K562 (cell line): ENCODE results near the gene DGAT2. TPM values are rescaled to one million over a fixed set of nuclear protein-coding genes. Genes with fewer than 3 reads are reported as not detected.

ENCODE experiments used
- ARID4B ChIP-seq: sonication (generic); formaldehyde crosslinking; IDR thresholded peaks from 2 replicates; pipeline ENCODE4 v1.8.0; 2022; ENCODE audit warnings: mild to moderate bottlenecking, missing genetic modification reagents
- ARNT ChIP-seq, 2 experiments: fragments of 450-650 bp; IDR thresholded peaks; 2 replicates each; pipeline ENCODE4 v1.6.1; 2016; ENCODE audit warnings: mild to moderate bottlenecking in 1 of 2
- CHD1 ChIP-seq: fragments of 200-600 bp; sonication (generic); IDR thresholded peaks from one replicate; pipeline ENCODE4 v1.6.1; 2012; ENCODE audit warnings: mild to moderate bottlenecking, moderate library complexity, low read length, inconsistent platforms
- CREB1 ChIP-seq, 2 experiments: sonication (generic) in 1 of 2; formaldehyde crosslinking in 1 of 2; IDR thresholded peaks; 2 replicates each; pipeline versions ENCODE4 v1.6.1 to v1.8.0; 2012 to 2022; ENCODE audit warnings: inconsistent platforms in 1 of 2, mild to moderate bottlenecking in 1 of 2, missing genetic modification reagents in 1 of 2, moderate library complexity in 1 of 2
- DDX20 ChIP-seq: fragments of 450-650 bp; IDR thresholded peaks from 2 replicates; pipeline ENCODE4 v1.6.1; 2016; ENCODE audit warnings: missing genetic modification characterization, low read depth, mild to moderate bottlenecking, missing compliant biosample characterization, moderate library complexity
- ELF2 ChIP-seq: fragments of 250-450 bp; sonication (Bioruptor Pico); IDR thresholded peaks from 2 replicates; pipeline ENCODE4 v1.5.0; 2021; ENCODE audit warnings: mild to moderate bottlenecking
- EWSR1 ChIP-seq: fragments of 450-650 bp; IDR thresholded peaks from 2 replicates; pipeline ENCODE4 v1.6.1; 2018; ENCODE audit warnings: borderline replicate concordance, mild to moderate bottlenecking, low read depth, moderate library complexity; ENCODE audit not compliant: partially characterized antibody
- GATAD2A ChIP-seq: fragments of 450-650 bp; IDR thresholded peaks from 2 replicates; pipeline ENCODE4 v1.6.1; 2017
- HDAC3 ChIP-seq: fragments of 450-650 bp; IDR thresholded peaks from 2 replicates; pipeline ENCODE4 v1.6.1; 2018; ENCODE audit warnings: borderline replicate concordance, mild to moderate bottlenecking, moderate library complexity; ENCODE audit not compliant: partially characterized antibody
- HES1 ChIP-seq: fragments of 450-650 bp; IDR thresholded peaks from 2 replicates; pipeline ENCODE4 v1.6.1; 2016; ENCODE audit warnings: low read depth, mild to moderate bottlenecking, moderate library complexity
- JUND ChIP-seq, 2 experiments: IDR thresholded peaks; 2 replicates in 1 of 2; 3 replicates in 1 of 2; pipeline ENCODE4 v1.6.1; 2011; ENCODE audit warnings: borderline replicate concordance in 2 of 2, low read depth in 2 of 2, low read length in 2 of 2, improper control_type of control experiment in 1 of 2, missing biosample characterization in 1 of 2, missing genetic modification characterization in 1 of 2, missing genetic modification reagents in 1 of 2
- MTA3 ChIP-seq: fragments of 450-650 bp; formaldehyde crosslinking; IDR thresholded peaks from 2 replicates; pipeline ENCODE4 v1.6.1; 2017; ENCODE audit warnings: mild to moderate bottlenecking, borderline replicate concordance
- RFX1 ChIP-seq: fragments of 450-650 bp; IDR thresholded peaks from 2 replicates; pipeline ENCODE4 v1.6.1; 2016; ENCODE audit warnings: mild to moderate bottlenecking, moderate library complexity
- SNRNP70 ChIP-seq: fragments of 200-400 bp; formaldehyde crosslinking; optimal IDR thresholded peaks from 2 replicates; pipeline ENCODE3; 2017; ENCODE audit warnings: low read depth, low read length
- SPI1 ChIP-seq: IDR thresholded peaks from 2 replicates; pipeline ENCODE4 v1.6.1; 2011; ENCODE audit warnings: low read depth, low read length, control low read depth, borderline replicate concordance
- STAT5A ChIP-seq: IDR thresholded peaks from 2 replicates; pipeline ENCODE4 v1.6.1; 2012; ENCODE audit warnings: low read length, inconsistent platforms, borderline replicate concordance
- TARDBP ChIP-seq: fragments of 450-650 bp; IDR thresholded peaks from 2 replicates; pipeline ENCODE4 v1.6.1; 2016
- USF1 ChIP-seq: sonication (generic); formaldehyde crosslinking; IDR thresholded peaks from 2 replicates; pipeline ENCODE4 v1.9.0; 2022; ENCODE audit warnings: mild to moderate bottlenecking, missing genetic modification reagents
- ZBTB8A ChIP-seq: fragments of 450-650 bp; IDR thresholded peaks from 2 replicates; pipeline ENCODE4 v1.6.1; 2018; ENCODE audit warnings: mild to moderate bottlenecking, moderate library complexity; ENCODE audit not compliant: partially characterized antibody
- ZFPM2 ChIP-seq: fragments of 250-450 bp; sonication (Bioruptor Pico); IDR thresholded peaks from 2 replicates; pipeline ENCODE4 v1.5.1; 2022; ENCODE audit warnings: mild to moderate bottlenecking
- ZNF134 ChIP-seq: fragments of 250-450 bp; sonication (Bioruptor Pico); conservative IDR thresholded peaks from 2 replicates; pipeline ENCODE4 v1.4.0; 2020
- ZNF146 ChIP-seq: IDR thresholded peaks from one replicate; pipeline ENCODE4 v1.6.1; 2018; ENCODE audit warnings: missing compliant biosample characterization; ENCODE audit not compliant: unreplicated experiment
- ZNF347 ChIP-seq: fragments of 450-650 bp; formaldehyde crosslinking; IDR thresholded peaks from 2 replicates; pipeline ENCODE4 v1.4.0; 2020; ENCODE audit warnings: low read depth, mild to moderate bottlenecking, moderate library complexity
- polyA plus RNA-seq, 8 experiments: library from polyadenylated mRNA; depleted of rRNA in 4 of 8; stranded (reverse) in 5 of 8; unstranded in 3 of 8; fragments of >200 nt; fragmentation: Nextera tagmentation in 2 of 8; fragmentation: Illumina TruSeq in 1 of 8; extraction: Ambion mirVana in 2 of 8; extraction: Trizol in 1 of 8; gene quantifications; 2 replicates each; pipeline versions ENCODE4 v1.2.1 to v1.2.3, GENCODE V29; 2011 to 2014; ENCODE audit warnings: inconsistent platforms in 1 of 8, missing spikeins in 1 of 8
- total RNA-seq, 7 experiments: library from RNA; depleted of rRNA in 6 of 7; stranded (reverse); fragments of >200 nt in 6 of 7; fragmentation: Illumina TruSeq in 2 of 7; extraction: Trizol in 2 of 7; gene quantifications; 2 replicates each; pipeline versions ENCODE4 v1.2.1 to v1.2.3, GENCODE V29; 2011 to 2021; ENCODE audit warnings: low replicate concordance in 1 of 7

The DGAT2 gene
- total and polyA plus RNA-seq, 9 of the 15 experiments (the other 6 are each of a cell fraction or from before 2014, with no cell fraction given) = 0.68 to 2.8 (median 1.8) TPM

GRCh38 chr11:75768112-75768908 lies at the start of gene DGAT2 (continued):
- no peak for TF ChIP-seq ZNF347 (CRISPR knock-in tag)
- TF ChIP-seq RFX1 = no peak
- peak; percentile 81 for TF ChIP-seq HES1
- no peak; the same call in 1 of the 2 replicates for TF ChIP-seq TARDBP
- 0 out of 2 replicates have a peak, but pooled peaks have one; percentile 37 for TF ChIP-seq ZNF134 (CRISPR knock-in tag)
- TF ChIP-seq DDX20 (tag) = no peak
- peak; percentile 96 for TF ChIP-seq JUND (IDR thresholded peaks at IDR 0.05; ENCODE audit: borderline replicate concordance, low read depth, low read length)
- peak; percentile 19; the same call in 1 of the 3 replicates for TF ChIP-seq JUND (tag; IDR thresholded peaks at IDR 0.05; ENCODE audit: borderline replicate concordance, low read depth, low read length)
- 0 out of 2 replicates have a peak, but pooled peaks have one; percentile 45 for TF ChIP-seq CREB1 (IDR thresholded peaks at IDR 0.05)
- no peak; the same call in 1 of the 2 replicates for TF ChIP-seq CREB1 (CRISPR knock-in tag; IDR thresholded peaks at IDR 0.05)
- TF ChIP-seq CHD1 = no peak
- no peak; a peak in 1 of 4 replicates for TF ChIP-seq ARNT (IDR thresholded peaks at IDR 0.05)
- no peak for TF ChIP-seq ELF2 (CRISPR knock-in tag)
- no peak for TF ChIP-seq SNRNP70
- no peak for TF ChIP-seq EWSR1
- 0 out of 2 replicates have a peak, but pooled peaks have one; percentile 29 for TF ChIP-seq ARID4B (CRISPR knock-in tag)
- TF ChIP-seq GATAD2A = 0 out of 2 replicates have a peak, but pooled peaks have one; percentile 58
- no peak for TF ChIP-seq ZFPM2 (CRISPR knock-in tag)
- no peak for TF ChIP-seq SPI1
- TF ChIP-seq MTA3 = 0 out of 2 replicates have a peak, but pooled peaks have one; percentile 26
- TF ChIP-seq HDAC3 = no peak
- no peak for TF ChIP-seq ZNF146
- TF ChIP-seq USF1 (CRISPR knock-in tag) = peak; percentile 71
- TF ChIP-seq STAT5A = no peak
- no peak for TF ChIP-seq ZBTB8A
